HL-60 (cell line): ENCODE data around the gene ANKS1A.

Experiments
- REST ChIP-seq: IDR thresholded peaks from 2 replicates; pipeline ENCODE4 v1.6.1; 2012; ENCODE audit warnings: low read depth; ENCODE audit not compliant: insufficient replicate concordance
- TF ChIP-seq, protein P1 (sequence below): IDR thresholded peaks from one replicate; pipeline ENCODE4 v1.5.1; 2011; ENCODE audit warnings: low read length, control low read depth, inconsistent platforms; ENCODE audit not compliant: insufficient read depth

DNA sequence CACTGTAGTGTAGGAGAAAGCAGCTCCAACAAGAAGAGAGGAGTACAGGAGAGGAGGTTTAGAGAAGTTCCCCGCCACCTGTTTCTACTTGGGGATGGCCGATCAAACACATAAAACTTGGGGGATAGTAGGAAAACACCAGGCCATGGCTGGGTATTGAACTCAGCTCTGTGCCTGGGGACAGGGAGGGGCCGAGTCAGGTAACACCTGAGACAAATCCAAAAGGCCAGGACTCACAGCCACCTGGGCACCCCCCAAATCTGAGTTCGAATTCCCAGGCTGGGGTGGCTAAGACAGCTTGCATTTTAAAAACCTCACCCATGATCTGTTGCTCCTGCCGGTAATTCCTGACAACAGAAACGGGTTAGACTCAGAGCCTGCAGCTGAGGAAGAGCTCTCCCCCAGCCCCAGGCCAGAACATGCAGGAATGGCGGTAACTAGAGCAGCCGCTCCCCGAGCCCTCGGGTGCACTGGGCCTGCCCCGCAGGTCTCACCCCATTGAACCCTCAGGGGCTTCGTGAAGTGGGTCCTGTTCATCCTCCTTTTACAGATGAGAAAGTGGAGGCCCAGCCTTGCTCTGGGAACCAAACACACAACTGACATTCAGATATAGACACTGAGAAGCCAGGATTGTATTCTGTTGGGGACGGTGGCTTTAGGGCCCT, 191.1 kb downstream of the ANKS1A start:
- TF ChIP-seq, protein P1, sequence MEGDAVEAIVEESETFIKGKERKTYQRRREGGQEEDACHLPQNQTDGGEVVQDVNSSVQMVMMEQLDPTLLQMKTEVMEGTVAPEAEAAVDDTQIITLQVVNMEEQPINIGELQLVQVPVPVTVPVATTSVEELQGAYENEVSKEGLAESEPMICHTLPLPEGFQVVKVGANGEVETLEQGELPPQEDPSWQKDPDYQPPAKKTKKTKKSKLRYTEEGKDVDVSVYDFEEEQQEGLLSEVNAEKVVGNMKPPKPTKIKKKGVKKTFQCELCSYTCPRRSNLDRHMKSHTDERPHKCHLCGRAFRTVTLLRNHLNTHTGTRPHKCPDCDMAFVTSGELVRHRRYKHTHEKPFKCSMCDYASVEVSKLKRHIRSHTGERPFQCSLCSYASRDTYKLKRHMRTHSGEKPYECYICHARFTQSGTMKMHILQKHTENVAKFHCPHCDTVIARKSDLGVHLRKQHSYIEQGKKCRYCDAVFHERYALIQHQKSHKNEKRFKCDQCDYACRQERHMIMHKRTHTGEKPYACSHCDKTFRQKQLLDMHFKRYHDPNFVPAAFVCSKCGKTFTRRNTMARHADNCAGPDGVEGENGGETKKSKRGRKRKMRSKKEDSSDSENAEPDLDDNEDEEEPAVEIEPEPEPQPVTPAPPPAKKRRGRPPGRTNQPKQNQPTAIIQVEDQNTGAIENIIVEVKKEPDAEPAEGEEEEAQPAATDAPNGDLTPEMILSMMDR: no peak
- TF ChIP-seq REST: no peak
